HG03342 (cell line): ENCODE results near the gene OSBPL9.
"Not testable (repeated sequence)": the region's sequence is repeated elsewhere in the genome, so short reads cannot be mapped to it uniquely, and the experiment has no call there.

Experiments used
- ATAC-seq: cut with Tn5 transposase; IDR thresholded peaks from one replicate; pipeline ENCODE4 v1.9.1; 2021; ENCODE audit warnings: mild to moderate bottlenecking, moderate library complexity; ENCODE audit not compliant: unreplicated experiment

Gene OSBPL9

GRCh38 chr1:51701782-51702181, 84.9 kb downstream of the OSBPL9 start:
- not testable (repeated sequence) for ATAC-seq

- not testable (repeated sequence) for ATAC-seq
These were observed 85.3 kb downstream of the OSBPL9 start for GRCh38 chr1:51702220-51702619.

DNA sequence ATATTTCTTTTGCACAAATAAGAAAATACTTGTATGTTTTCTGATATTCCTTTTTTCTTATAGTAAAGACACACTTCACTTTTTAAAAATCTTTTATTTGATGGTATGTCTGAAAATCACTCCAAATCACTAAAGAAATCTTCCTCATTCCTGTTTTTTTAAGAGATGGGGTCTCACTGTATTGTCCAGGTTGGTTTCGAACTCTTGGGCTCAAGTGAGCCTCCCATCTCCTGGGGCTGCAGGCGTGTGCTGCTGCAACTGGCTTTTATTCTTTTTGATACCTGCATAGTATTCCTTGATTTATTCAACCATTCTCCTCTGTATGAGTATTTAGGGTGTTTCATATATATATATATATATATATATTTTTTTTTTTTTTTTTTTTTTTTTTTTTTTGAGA, 88.1 kb downstream of the OSBPL9 start:
- no peak for ATAC-seq

DNA sequence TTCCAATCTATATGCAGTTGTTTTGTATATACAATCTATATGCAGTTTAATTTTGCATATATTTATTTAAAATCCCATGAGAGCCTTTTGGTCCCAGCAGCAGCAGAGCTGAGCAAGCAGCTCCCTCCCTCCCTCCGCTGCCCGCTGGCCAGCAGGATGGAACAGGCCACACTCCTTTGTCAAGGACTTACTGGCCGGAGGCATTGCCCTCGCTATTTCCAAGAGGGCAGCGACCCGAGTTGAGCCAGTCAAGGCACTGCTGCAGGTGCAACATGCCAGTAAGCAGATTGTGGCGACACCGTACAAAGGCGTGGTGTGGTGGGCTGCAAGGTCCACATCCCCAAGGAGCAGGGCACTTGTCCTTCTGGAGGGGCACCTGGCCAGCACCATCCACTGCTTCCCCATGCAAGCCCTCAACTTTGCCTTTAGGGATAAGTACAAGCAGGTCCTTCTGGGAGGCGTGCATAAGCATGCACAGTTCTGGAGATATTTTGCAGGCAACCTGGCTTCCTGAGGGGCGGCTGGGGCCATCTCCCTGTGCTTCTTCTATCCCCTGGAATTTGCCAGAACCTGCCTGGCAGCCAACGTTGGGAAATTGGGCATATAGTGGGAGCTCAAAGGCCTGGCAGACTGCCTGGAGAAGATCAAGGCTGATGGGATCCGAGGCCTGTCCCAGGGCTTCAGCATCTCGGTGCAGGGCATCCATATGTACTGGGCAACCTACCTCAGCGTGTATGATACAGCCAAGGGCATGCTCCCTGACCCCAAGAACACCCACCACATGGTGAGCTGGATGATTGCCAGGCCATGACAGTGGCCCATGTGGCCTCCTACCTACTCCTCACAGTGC, 92.2 kb downstream of the OSBPL9 start:
- ATAC-seq, result no peak

DNA sequence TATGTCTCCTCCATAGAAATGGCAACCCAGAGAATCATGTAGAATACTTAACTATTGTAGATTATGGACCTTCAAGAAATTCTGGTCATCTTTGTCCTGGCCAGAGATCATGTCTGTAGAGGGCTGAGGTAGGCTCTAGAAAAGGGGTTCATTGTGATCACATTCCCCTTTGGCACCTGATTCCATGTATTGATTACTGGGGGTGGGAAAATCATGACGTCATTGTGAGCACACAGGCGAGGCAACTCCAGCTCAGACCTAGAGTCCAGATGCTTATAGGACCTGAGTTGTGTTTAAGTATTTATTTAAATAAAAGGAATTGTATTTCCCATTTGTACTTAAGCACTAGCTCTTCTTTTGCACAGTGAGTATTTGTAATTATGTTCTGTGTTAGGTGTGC, 93.1 kb downstream of the OSBPL9 start:
- no peak for ATAC-seq

DNA sequence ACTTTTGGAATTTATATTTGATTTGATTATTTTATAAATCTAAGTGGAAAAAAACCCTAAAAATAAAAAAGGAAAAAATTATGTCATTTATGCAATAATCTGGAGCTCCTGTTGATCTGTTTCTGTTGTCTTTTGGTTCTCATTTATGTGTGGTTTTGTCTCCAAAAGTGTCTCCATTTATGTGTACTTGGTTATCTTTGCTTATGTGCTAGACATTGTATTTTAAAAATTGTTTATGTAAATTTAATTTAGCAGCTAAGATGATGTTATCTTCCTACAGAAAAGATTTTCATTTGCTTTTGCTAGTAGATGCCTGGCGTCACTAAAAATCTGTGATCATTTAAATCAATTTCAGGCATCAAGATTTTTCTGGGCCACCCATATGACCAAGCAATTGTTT, 95.7 kb downstream of the OSBPL9 start:
- ATAC-seq, result no peak

DNA sequence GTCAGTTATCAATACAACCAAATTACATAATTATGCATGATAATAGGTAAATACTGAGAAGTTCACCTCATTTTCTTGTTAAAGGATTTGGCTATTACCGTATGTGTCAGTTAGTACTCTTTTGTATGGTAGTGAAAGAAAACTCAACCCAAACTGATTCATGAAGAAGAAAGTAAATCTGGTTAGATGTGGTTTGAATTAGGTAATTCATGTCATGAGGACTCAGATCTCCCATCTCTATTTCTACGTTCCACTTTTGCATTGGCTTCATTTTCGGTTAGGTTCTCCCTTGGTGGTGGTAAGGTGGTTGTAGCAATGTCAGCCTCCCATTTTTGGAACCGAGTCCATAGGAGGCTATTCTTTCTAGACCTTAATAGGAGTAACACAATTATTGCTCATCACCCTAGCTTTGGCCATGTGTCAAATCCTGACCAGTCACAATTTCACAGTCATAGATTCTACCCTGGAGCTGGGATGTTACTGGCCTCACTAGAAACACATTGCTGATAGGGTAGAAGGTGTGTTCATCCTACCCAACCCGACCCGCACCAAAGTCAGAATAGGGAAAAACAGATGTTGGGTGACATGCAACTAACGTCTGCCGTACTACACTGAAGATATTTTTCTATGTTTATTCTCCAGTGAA, 97.6 kb downstream of the OSBPL9 start:
- no peak for ATAC-seq

- no peak for ATAC-seq
These were observed 98.5 kb downstream of the OSBPL9 start for GRCh38 chr1:51715369-51715768.

GRCh38 chr1:51716746-51717145, 99.9 kb downstream of the OSBPL9 start:
- ATAC-seq, result no peak

- no peak for ATAC-seq
These were observed 101.0 kb downstream of the OSBPL9 start for GRCh38 chr1:51717842-51718241.

- no peak for ATAC-seq
These were observed 102.3 kb downstream of the OSBPL9 start for GRCh38 chr1:51719146-51719545.

- no peak for ATAC-seq
These were observed 107.9 kb downstream of the OSBPL9 start for GRCh38 chr1:51724797-51725196.

DNA sequence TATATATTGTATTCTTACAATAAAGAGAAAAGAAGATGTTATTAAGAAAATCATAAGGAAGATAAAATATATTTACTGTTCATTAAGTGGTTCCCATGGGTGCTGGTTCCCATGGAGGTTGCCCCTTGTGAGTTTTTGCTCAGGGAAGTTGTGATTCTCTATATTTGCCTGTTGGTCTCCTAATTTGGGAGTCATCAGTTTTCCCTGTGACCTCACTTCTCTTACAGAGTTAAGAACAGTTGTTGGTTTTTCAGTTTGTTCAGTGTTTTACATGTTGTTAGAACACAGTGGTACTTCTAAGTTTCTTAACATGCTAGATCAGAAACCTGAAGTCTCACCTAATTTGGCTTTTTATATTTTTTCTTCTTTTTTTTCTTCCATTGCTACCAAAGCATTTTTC, 109.2 kb downstream of the OSBPL9 start:
- no peak for ATAC-seq

DNA sequence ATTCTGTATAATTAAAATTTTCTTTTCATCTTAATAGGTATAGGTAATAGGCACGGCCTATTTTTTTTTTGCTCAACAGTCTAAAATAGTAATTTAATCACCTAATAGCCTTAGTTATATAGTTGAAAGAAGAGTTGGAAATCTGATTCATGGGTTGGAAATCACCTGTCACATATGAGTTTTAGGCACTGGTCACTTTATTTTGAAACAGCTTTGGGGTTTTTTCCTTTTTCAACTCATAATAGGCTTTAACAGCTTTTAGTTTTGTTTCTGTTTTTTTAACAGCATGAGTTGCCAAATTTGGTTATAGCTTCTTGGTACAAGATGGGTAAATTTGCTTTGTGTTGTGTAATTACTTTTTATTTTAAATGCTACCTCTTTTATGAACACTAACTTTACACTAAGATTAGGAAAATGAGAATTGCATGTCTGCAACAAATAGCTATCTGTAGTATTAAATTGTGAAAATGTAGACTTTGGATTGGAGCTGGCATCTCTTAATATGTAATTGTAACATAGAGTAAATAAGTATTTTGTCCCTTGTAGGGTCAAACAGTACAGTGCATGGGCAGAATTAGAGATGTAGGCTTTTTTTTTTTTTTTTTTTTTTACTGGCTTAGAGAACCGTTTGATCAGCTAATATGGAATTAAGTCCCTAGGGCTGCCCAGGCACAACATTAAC, 109.8 kb downstream of the OSBPL9 start:
- no peak for ATAC-seq

GRCh38 chr1:51727366-51727765, 110.5 kb downstream of the OSBPL9 start:
- no peak for ATAC-seq

DNA sequence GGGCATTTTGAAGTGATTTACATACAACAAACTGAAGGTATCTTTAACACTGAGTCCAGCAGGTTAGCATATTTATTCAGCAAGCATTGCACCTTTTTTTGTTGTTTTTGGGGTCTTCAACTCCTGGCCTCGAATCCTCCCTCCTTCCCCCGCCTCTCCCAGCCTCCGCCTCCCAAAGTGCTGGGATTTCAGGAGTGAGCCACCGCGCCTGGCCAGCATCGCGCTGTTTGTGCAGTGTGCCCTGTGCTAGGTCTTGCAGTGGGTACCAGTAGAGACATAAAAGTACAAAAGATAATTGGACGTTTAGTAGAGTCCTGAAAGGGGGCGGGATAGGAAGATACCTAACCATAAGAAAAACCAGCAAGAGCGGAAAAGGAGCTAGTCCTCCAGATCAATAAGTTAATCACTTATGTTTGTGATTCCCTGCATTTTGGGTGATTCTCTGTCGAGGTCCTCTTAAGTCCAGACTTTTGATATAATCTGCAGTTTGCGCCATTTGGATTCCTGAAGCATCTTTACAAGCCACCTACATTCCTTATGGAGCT, 111.8 kb downstream of the OSBPL9 start:
- ATAC-seq, result no peak

GRCh38 chr1:51729156-51729823, 112.4 kb downstream of the OSBPL9 start:
- peak; percentile 92 for ATAC-seq

- ATAC-seq, result peak; percentile 17
These were observed 113.0 kb downstream of the OSBPL9 start for GRCh38 chr1:51729824-51730301.

- no peak for ATAC-seq
These were observed 115.1 kb downstream of the OSBPL9 start for GRCh38 chr1:51731998-51732397.

- no peak for ATAC-seq
These were observed 116.0 kb downstream of the OSBPL9 start for GRCh38 chr1:51732701-51733425.
